ENCODE measurements around the gene PRR15.

The PRR15 gene

DNA sequence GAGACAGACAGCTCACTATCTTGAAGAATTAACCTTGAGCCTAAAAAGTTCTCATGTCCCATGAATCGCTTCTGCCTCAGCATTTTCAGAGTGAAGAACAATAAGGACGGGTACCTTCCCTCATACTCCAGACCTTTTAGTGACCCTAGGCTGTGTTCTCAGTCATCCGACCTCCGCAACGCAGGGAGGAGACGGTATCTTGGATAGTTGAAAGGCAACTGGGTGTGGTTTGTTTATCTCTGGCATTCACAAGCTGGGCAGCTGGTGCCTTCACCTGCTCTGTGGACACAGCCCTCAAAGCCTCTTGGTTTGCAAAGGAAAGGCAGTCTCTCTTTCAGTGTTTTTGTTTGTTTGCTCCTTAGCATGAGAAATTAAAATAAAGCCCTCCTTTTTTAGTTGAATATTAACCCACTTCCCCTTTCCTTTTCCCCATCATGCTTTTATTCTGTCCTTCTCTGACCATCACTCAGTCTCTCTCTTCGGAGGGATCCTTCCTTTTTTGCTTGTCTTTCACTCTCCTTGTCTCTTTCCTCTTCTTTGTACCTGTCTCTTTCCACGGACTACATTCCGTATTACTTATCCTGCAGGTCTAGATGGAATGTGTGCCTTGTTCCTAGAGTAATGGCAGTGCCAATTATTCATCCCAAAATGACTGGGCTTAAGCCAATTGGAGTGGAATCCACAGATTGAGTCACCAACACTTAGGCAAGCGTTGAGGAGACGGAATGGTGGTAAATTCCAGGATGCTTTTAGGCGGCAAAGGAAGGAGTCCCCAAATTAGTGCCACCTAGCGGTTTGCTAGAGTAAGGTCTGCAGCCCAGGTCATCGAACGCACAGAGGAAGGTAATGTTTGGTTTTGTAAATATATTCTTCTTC lies 45.8 kb downstream of the PRR15 start:
- DNase-seq (ENCODE audit: low read depth), result no peak

DNA sequence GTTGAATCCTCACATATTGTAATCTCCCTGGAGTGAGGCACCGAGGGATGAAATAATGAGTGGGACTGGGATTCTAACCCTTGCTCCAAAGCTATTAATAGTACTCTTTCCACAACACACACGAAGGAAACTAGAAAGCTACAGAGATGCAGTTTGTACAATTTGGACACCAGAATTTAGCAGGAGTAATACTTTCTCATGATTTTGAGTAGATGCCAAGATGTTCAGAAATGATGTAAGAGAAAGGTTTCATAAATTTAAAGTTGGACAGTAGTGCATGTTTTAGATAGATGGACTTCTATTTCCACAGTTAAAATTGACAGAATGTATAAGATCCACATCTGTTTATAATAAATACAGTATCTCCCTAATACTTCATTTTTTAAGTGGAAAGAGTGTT lies 46.5 kb downstream of the PRR15 start:
- no peak for DNase-seq (ENCODE audit: low read depth)

DNA sequence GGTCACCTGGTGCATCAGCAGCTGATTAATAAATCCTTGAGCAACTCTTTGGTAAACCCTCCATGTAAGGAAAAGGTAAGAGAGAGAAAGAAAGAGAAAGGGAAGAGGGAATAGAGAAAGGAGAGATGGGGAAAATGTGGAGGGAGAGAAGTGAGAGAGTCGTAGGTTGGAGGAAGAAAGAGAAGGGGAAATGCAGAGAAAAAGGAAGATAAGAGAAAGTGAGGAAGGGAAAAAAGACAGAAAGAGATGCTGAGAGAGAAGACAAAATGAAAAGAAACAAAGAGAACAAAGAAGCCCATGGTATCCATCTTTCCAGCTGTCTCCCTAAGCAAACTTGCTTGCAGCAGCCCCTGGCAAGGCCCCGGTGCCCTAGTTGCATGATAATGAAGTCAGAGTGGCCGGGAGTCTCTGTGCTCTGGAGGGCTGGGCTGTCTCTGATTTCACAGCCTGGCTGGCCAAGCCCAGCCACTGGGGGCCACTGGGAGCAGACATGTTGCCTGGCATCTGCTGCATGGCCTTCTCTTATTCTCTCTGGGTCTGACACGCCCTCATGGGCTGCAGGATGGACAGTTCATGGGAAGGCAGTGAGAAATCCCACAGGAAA lies 48.4 kb downstream of the PRR15 start:
- DNase-seq (ENCODE audit: low read depth), result no peak

DNA sequence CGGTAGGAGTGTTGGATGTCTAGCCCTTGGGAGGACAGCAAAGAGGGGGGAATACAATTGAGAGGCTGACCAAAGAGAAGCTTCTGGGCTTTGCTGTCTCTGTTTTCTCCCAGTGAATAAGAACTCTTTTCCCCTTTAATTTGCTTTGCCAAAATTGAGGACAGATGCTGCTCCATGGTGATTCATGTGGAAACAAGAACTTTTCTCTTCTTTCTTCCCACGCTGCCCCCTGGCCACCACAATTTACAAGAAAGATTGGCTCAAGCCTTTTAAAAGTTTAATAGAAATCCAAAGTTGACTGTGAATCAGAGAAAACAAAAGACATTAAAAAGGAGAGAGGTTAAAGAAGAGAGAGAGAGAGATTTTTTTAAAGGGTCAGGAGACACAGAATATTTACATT lies 49.0 kb downstream of the PRR15 start:
- DNase-seq (ENCODE audit: low read depth), result peak; percentile 49

DNA sequence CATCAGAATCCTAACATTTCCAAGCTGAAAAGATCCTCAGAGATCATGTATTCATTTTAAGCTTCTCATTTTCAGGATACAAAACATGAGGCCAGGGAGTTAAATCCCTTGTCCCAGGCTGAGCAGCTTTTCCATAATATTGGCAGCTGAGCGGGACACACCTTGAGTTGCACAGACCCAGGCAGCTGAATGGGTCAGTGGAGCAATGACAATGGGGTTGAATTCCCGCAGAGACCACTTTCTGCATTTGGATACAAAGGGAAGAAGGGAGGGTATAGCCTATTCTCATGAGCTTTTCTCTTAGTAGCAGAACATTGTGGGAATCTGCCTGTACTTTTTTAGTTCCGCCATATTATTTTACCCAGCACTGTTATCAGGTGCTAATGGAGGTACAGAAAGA lies 49.5 kb downstream of the PRR15 start:
- DNase-seq (ENCODE audit: low read depth), result no peak

DNA sequence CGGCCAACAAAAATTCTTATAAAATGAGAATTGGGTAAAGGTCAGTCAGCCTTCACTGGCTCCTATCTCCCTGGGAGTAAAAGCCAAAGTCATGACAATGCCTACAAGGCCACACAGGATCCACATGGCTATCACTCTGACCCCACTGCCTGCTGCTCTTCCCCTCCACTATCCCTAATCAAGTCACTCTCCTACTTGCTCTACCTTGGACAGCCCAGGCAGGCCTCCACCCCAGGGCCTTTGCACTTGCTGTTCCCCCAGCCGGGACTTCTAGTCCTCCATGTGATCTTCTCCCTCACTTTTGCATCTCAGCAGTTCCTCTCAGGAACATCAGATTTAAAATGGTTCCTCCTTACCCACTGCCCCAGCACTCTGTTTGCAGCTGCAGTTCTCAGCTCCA lies 50.6 kb downstream of the PRR15 start:
- DNase-seq (ENCODE audit: low read depth), result no peak

Measured in fibroblast of the conjunctiva (primary cell).